Measurements from ENCODE around the gene MRPL43.

MRPL43 gene

GRCh38 chr10:101008823-101009423, 21.6 kb upstream of the MRPL43 start:
- no peak for TF ChIP-seq CREB5 (CRISPR knock-in tag; IDR thresholded peaks at IDR 0.05; ENCODE audit: low read depth)
- ATAC-seq: no peak

GRCh38 chr10:101007915-101008822, 20.9 kb upstream of the MRPL43 start:
- ATAC-seq: no peak

More at GRCh38 chr10:101007915-101008822, 20.9 kb upstream of the MRPL43 start:
- TF ChIP-seq SNAI2 (CRISPR knock-in tag; IDR thresholded peaks at IDR 0.05) (no peak), GLIS3 (CRISPR knock-in tag; IDR thresholded peaks at IDR 0.05) (no peak), ZNF565 (CRISPR knock-in tag; conservative IDR thresholded peaks at IDR 0.05; ENCODE audit: low read depth) (no peak), TSHZ2 (CRISPR knock-in tag; IDR thresholded peaks at IDR 0.05) (no peak), ESRRG (CRISPR knock-in tag; IDR thresholded peaks at IDR 0.05) (no peak), ZNF70 (CRISPR knock-in tag; IDR thresholded peaks at IDR 0.05) (no peak), ZFP3 (CRISPR knock-in tag; IDR thresholded peaks at IDR 0.05) (no peak), CREB5 (CRISPR knock-in tag; IDR thresholded peaks at IDR 0.05; ENCODE audit: low read depth) (no peak), POU6F1 (CRISPR knock-in tag; IDR thresholded peaks at IDR 0.05; ENCODE audit: borderline replicate concordance, low read depth) (no peak), RARB (CRISPR knock-in tag; IDR thresholded peaks at IDR 0.05) (no peak), CSRNP3 (CRISPR knock-in tag; IDR thresholded peaks at IDR 0.05) (no peak), CSDC2 (CRISPR knock-in tag; IDR thresholded peaks at IDR 0.05) (no peak), ARNTL (CRISPR knock-in tag; IDR thresholded peaks at IDR 0.05; ENCODE audit: borderline replicate concordance, low read depth) (no peak), TCF4 (CRISPR knock-in tag; IDR thresholded peaks at IDR 0.05; ENCODE audit: borderline replicate concordance) (no peak), OSR1 (CRISPR knock-in tag; IDR thresholded peaks at IDR 0.05) (no peak), ZFP30 (CRISPR knock-in tag; IDR thresholded peaks at IDR 0.05) (no peak), ZNF8 (CRISPR knock-in tag; IDR thresholded peaks at IDR 0.05) (no peak), PPARA (CRISPR knock-in tag; IDR thresholded peaks at IDR 0.05; ENCODE audit: borderline replicate concordance) (no peak), ISL1 (CRISPR knock-in tag; IDR thresholded peaks at IDR 0.05) (no peak)
